ENCODE measurements around the gene DPEP3.
"Not testable (repeated sequence)": the region's sequence is repeated elsewhere in the genome, so short reads cannot be mapped to it uniquely, and the experiment has no call there.

Gene DPEP3

GRCh38 chr16:68005211-68005610 is 24.9 kb upstream of the DPEP3 start:
- H3K27me3 ChIP-seq (ENCODE audit: insufficient read depth, low read length) = no peaks in the 10 kb centered on the region
- H3K36me3 ChIP-seq (ENCODE audit: insufficient read depth, low read depth, low read length) = no peaks in the 10 kb centered on the region
- no peak overlapping the region for H3K27ac ChIP-seq (ENCODE audit: low read length)
- no peak overlapping the region for H3K9ac ChIP-seq (ENCODE audit: low read depth, low read length)
- H3K4me3 ChIP-seq (ENCODE audit: low read length) = no peak overlapping the region
- peaks cover 2% of the 10 kb centered on the region; the same call in 1 of the 2 replicates for H3K4me1 ChIP-seq (ENCODE audit: insufficient read depth, low read length)
- no peaks in the 10 kb centered on the region for H3K9me3 ChIP-seq (ENCODE audit: insufficient read depth, low read depth, low read length)

- H3K4me1 ChIP-seq (ENCODE audit: insufficient read depth, low read length) = no peaks in the 10 kb centered on the region; the same call in 1 of the 2 replicates
- no peaks in the 10 kb centered on the region for H3K9me3 ChIP-seq (ENCODE audit: insufficient read depth, low read depth, low read length)
- no peak overlapping the region for H3K27ac ChIP-seq (ENCODE audit: low read length)
- no peak overlapping the region for H3K9ac ChIP-seq (ENCODE audit: low read depth, low read length)
- no peaks in the 10 kb centered on the region for H3K36me3 ChIP-seq (ENCODE audit: insufficient read depth, low read depth, low read length)
- no peak overlapping the region for H3K4me3 ChIP-seq (ENCODE audit: low read length)
- no peaks in the 10 kb centered on the region for H3K27me3 ChIP-seq (ENCODE audit: insufficient read depth, low read length)
Measured at GRCh38 chr16:68003031-68003430, 22.7 kb upstream of the DPEP3 start.

DNA sequence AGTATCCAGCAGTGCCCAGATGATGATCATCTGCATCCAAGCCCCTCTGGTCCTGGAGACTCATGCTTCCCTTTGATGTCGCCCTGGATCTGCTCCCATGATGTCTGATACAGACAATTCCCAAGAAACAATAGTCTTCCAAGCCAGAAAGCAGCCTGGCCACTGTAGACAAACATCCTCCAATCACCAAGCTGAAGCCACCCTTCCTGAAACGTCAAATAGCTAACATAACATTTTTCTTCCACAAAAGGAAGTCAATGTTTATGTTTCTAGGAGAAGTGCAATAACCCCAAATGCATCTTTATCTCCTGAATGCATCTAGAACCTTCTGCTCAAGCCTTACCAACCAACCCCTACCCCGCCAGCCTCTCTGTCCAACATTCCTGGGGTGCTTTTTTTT is 20.2 kb upstream of the DPEP3 start:
- Histone ChIP-seq H3K27ac (ENCODE audit: low read length) (no peak overlapping the region), H3K4me3 (ENCODE audit: low read length) (no peak overlapping the region), H3K27me3 (ENCODE audit: insufficient read depth, low read length) (no peaks in the 10 kb centered on the region), H3K9ac (ENCODE audit: low read depth, low read length) (no peak overlapping the region), H3K36me3 (ENCODE audit: insufficient read depth, low read depth, low read length) (no peaks in the 10 kb centered on the region), H3K4me1 (ENCODE audit: insufficient read depth, low read length) (no peaks in the 10 kb centered on the region), H3K9me3 (ENCODE audit: insufficient read depth, low read depth, low read length) (no peaks in the 10 kb centered on the region)

- H3K9me3 ChIP-seq (ENCODE audit: insufficient read depth, low read depth, low read length) = no peaks in the 10 kb centered on the region
- no peak overlapping the region for H3K27ac ChIP-seq (ENCODE audit: low read length)
- no peaks in the 10 kb centered on the region for H3K36me3 ChIP-seq (ENCODE audit: insufficient read depth, low read depth, low read length)
- no peaks in the 10 kb centered on the region for H3K4me1 ChIP-seq (ENCODE audit: insufficient read depth, low read length)
- no peak overlapping the region for H3K4me3 ChIP-seq (ENCODE audit: low read length)
- H3K9ac ChIP-seq (ENCODE audit: low read depth, low read length) = no peak overlapping the region
- no peaks in the 10 kb centered on the region for H3K27me3 ChIP-seq (ENCODE audit: insufficient read depth, low read length)
Measured at GRCh38 chr16:67999985-68000384, 19.7 kb upstream of the DPEP3 start.

DNA sequence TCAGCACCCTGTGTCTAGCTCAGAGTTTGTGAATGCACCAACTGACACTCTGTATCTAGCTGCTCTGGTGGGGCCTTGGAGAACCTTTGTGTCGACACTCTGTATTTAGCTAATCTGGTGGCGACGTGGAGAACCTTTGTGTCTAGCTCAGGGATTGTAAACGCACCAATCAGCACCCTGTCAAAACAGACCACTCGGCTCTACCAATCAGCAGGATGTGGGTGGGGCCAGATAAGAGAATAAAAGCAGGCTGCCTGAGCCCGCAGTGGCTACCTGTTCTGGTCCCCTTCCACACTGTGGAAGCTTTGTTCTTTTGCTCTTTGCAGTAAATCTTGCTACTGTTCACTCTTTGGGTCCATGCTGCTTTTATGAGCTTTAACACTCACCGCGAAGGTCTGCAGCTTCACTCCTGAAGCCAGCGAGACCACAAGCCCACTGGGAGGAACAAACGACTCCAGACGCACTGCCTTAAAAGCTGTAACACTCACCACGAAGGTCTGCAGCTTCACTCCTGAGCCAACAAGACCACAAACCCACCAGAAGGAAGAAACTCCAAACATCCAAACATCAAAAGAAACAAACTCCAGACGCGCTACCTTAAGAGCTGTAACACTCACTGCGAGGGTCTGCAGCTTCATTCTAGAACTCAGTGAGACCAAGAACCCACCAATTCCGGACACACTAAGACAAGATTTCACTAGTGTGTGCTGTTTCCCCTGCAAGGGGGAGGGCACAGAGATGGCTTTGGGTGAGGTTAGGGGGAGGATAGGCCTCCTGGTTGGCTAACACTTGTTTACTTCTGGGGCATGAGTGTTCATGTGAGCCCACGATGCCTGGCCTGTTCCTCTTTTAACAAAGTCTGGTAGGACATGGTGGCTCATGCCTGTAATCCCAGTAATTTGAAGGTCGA is 18.7 kb upstream of the DPEP3 start, which contains the start of gene DPEP2:
DPEP2 (minus strand) TSS at position 706 of the 910 bp plus-strand sequence. CDS start 6,272 bp downstream, outside the sequence.
- not testable (repeated sequence) for H3K36me3 ChIP-seq (ENCODE audit: insufficient read depth, low read depth, low read length); H3K9ac ChIP-seq (ENCODE audit: low read depth, low read length); H3K27me3 ChIP-seq (ENCODE audit: insufficient read depth, low read length); H3K4me3 ChIP-seq (ENCODE audit: low read length); H3K27ac ChIP-seq (ENCODE audit: low read length); H3K4me1 ChIP-seq (ENCODE audit: insufficient read depth, low read length); H3K9me3 ChIP-seq (ENCODE audit: insufficient read depth, low read depth, low read length)

- not testable (repeated sequence) for H3K27ac ChIP-seq (ENCODE audit: low read length); H3K9ac ChIP-seq (ENCODE audit: low read depth, low read length)
Measured at GRCh38 chr16:67998231-67998778, 18.0 kb upstream of the DPEP3 start.

DNA sequence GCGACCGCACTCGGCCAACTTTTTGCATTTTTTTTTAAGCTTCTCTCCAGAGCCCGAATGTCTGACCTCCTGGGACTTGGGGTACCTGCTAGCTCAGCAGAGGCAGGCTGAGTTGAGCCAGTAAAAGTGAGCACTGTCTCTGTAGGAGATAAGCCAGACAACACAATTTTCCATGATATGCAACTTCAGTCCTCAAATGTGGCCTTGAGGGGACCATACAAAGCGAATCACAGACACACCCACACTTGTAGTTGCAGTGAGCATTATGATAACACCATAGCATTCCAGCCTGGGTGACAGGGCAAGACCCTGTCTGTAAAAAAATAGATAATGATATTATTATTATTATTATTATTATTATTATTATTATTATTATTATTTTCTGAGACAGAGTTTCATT is 16.4 kb upstream of the DPEP3 start:
- no peak overlapping the region for H3K9ac ChIP-seq (ENCODE audit: low read depth, low read length)
- H3K4me1 ChIP-seq (ENCODE audit: insufficient read depth, low read length) = no peaks in the 10 kb centered on the region
- no peaks in the 10 kb centered on the region for H3K9me3 ChIP-seq (ENCODE audit: insufficient read depth, low read depth, low read length)
- no peaks in the 10 kb centered on the region for H3K36me3 ChIP-seq (ENCODE audit: insufficient read depth, low read depth, low read length)
- no peak overlapping the region for H3K27ac ChIP-seq (ENCODE audit: low read length)
- H3K4me3 ChIP-seq (ENCODE audit: low read length) = no peak overlapping the region
- peaks cover 14% of the 10 kb centered on the region for H3K27me3 ChIP-seq (ENCODE audit: insufficient read depth, low read length)

More at GRCh38 chr16:67998231-67998778, 18.0 kb upstream of the DPEP3 start:
- H3K27me3 ChIP-seq (ENCODE audit: insufficient read depth, low read length); H3K9me3 ChIP-seq (ENCODE audit: insufficient read depth, low read depth, low read length); H3K36me3 ChIP-seq (ENCODE audit: insufficient read depth, low read depth, low read length); H3K4me3 ChIP-seq (ENCODE audit: low read length); H3K4me1 ChIP-seq (ENCODE audit: insufficient read depth, low read length): not testable (repeated sequence)

DNA sequence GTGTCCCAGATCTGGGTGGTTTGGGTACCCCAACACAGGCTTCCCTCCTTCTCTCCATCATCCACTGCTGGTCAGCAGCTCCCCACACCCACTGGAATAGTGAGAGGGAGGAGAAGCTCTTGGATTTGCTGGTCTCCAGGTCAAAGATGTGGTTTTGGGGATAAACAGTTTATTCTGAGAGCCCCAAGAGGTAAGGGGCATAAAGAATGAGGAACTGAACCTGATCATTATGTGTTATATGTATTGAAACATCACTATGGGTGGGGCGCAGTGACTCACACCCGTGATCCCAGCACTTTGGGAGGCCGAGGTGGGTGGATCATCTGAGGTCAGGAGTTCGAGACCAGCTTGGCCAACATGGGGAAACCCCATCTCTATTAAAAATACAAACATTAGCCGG is 15.1 kb upstream of the DPEP3 start:
- H3K9me3 ChIP-seq (ENCODE audit: insufficient read depth, low read depth, low read length) = no peaks in the 10 kb centered on the region
- H3K36me3 ChIP-seq (ENCODE audit: insufficient read depth, low read depth, low read length) = no peaks in the 10 kb centered on the region
- no peak overlapping the region for H3K9ac ChIP-seq (ENCODE audit: low read depth, low read length)
- no peak overlapping the region for H3K4me3 ChIP-seq (ENCODE audit: low read length)
- H3K27ac ChIP-seq (ENCODE audit: low read length) = no peak overlapping the region
- no peaks in the 10 kb centered on the region for H3K4me1 ChIP-seq (ENCODE audit: insufficient read depth, low read length)
- H3K27me3 ChIP-seq (ENCODE audit: insufficient read depth, low read length) = peaks cover 16% of the 10 kb centered on the region

- not testable (repeated sequence) for H3K36me3 ChIP-seq (ENCODE audit: insufficient read depth, low read depth, low read length); H3K9ac ChIP-seq (ENCODE audit: low read depth, low read length); H3K4me3 ChIP-seq (ENCODE audit: low read length); H3K9me3 ChIP-seq (ENCODE audit: insufficient read depth, low read depth, low read length); H3K4me1 ChIP-seq (ENCODE audit: insufficient read depth, low read length); H3K27ac ChIP-seq (ENCODE audit: low read length)
- H3K27me3 ChIP-seq (ENCODE audit: insufficient read depth, low read length) = peaks cover 16% of the 10 kb centered on the region
Measured at GRCh38 chr16:67994040-67994408, 13.7 kb upstream of the DPEP3 start.

GRCh38 chr16:67993207-67994039 is 13.1 kb upstream of the DPEP3 start:
- no peak overlapping the region for H3K27ac ChIP-seq (ENCODE audit: low read length)

DNA sequence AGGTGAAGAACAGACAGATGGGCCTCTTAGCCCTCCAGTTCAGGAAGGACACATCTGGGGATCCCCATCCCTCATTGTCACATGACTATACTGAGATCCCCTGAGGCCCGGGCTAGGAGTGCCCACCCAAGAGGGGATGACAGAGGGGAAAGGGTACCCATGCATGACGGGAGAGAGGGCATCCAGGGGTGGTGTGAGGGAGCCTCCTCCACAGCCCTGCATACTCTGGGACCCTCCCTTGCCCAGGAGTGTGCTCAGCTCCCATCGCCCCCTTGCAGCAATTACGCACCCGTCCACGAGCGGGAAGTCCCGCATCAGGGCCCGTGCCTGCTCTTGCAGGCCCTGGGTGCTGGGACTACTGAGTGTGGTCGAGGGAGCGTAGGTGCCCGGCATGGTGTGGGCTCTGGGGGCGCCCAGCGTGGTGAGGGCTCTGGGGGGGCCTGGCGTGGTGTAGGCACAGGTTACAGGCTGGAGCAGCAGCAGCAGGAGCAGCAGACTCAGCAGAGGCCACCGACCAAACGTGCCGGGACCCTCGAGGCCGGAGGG is 12.4 kb upstream of the DPEP3 start:
- Histone ChIP-seq H3K27me3 (ENCODE audit: insufficient read depth, low read length) (peaks cover 16% of the 10 kb centered on the region), H3K27ac (ENCODE audit: low read length) (no peak overlapping the region), H3K9ac (ENCODE audit: low read depth, low read length) (no peak overlapping the region), H3K4me3 (ENCODE audit: low read length) (no peak overlapping the region), H3K4me1 (ENCODE audit: insufficient read depth, low read length) (no peaks in the 10 kb centered on the region), H3K36me3 (ENCODE audit: insufficient read depth, low read depth, low read length) (no peaks in the 10 kb centered on the region), H3K9me3 (ENCODE audit: insufficient read depth, low read depth, low read length) (no peaks in the 10 kb centered on the region)

More at GRCh38 chr16:67993207-67994039, 13.1 kb upstream of the DPEP3 start:
- Histone ChIP-seq H3K27me3 (ENCODE audit: insufficient read depth, low read length) (peaks cover 16% of the 10 kb centered on the region), H3K9me3 (ENCODE audit: insufficient read depth, low read depth, low read length) (no peaks in the 10 kb centered on the region), H3K4me3 (ENCODE audit: low read length) (no peak overlapping the region), H3K9ac (ENCODE audit: low read depth, low read length) (no peak overlapping the region), H3K36me3 (ENCODE audit: insufficient read depth, low read depth, low read length) (no peaks in the 10 kb centered on the region), H3K4me1 (ENCODE audit: insufficient read depth, low read length) (no peaks in the 10 kb centered on the region)

Data from iPS-20b (cell line).